ENCODE measurements around the gene PRR15.
"Not testable (repeated sequence)": the region's sequence is repeated elsewhere in the genome, so short reads cannot be mapped to it uniquely, and the experiment has no call there.

The PRR15 gene

GRCh38 chr7:29563590-29564495 is at the start of gene PRR15:
PRR15 (plus strand) TSS chr7:29563835; CDS start chr7:29566330, 2,495 bp downstream.
- no peak for DNase-seq (ENCODE audit: low read depth in 2 of 2, low spot score in 1 of 2)

- no peak for DNase-seq (ENCODE audit: low read depth in 2 of 2, low spot score in 1 of 2)
These were observed 47.1 kb upstream of the PRR15 start for GRCh38 chr7:29516491-29516890.

DNA sequence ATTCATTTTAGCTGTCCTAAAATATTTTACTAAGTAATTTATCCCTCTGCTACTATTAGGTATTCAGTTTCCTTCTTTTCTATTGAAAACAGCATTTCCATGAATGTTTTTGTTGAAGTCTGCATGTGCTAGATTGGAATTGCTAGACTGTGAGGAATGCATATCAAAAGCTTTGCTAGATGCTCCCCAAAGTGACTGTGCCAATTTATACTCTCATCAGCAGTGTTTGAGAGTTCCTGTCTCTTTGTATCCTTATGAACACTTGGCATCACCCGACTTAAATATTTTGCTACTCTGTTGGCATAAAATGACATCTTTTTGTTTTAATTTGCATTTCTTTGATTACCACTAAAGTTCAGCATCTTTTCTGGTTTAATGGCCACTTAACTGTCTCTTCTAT is 45.0 kb upstream of the PRR15 start:
- DNase-seq (ENCODE audit: low read depth in 2 of 2, low spot score in 1 of 2): no peak

- DNase-seq (ENCODE audit: low read depth in 2 of 2, low spot score in 1 of 2): no peak
These were observed 39.9 kb upstream of the PRR15 start for GRCh38 chr7:29523728-29524127.

DNA sequence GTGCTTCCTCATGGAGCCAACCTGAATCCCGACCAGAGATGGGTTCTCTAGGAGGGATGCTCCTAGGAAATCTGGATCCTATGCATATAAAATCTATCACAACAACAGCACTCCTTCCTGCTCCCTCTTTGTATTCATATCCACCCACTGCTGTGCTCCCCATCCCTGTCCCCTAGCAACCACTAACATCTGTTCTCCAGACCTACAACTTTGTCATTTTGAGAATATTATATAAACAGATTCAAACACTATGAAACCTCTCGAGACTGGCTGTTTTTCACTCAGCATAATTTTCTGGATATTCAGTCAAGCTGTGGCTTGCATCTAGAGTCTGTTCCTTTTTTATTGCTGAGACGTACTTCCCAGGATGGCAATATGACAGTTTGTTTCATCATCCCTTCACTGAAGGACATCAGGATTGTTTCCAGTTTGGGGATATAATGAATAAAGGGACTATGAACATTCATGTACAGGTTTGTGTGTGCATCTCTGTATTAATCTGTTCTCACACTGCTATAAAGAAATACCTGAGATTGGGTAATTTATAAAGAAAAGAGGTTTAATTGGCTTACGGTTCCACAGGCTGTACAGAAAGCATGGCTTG is 36.0 kb upstream of the PRR15 start:
- DNase-seq (ENCODE audit: low read depth in 2 of 2, low spot score in 1 of 2): no peak

- DNase-seq (ENCODE audit: low read depth in 2 of 2, low spot score in 1 of 2): not testable (repeated sequence)
These were observed 35.1 kb upstream of the PRR15 start for GRCh38 chr7:29528526-29528925.

DNA sequence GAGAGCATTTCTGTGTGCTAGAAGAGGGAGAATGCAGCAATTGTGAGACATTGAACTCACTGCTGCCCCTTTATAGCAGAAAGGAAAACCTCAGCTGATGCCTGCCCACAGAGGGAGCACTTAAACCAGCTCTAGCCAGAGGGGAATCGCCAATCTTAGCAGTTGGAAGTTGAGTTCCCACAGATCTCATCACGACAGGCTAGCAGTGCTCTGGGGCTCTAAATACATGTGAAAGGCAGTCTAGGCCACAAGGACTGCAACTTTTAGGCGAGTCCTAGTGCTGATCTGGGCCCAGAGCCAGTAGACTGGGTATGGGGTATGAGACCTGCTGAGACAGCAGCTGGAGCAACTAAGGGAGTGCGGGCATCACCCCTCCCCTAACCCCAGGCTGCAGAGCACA is 25.2 kb upstream of the PRR15 start:
- DNase-seq (ENCODE audit: low read depth in 2 of 2, low spot score in 1 of 2): no peak

- DNase-seq (ENCODE audit: low read depth in 2 of 2, low spot score in 1 of 2): no peak
These were observed 24.2 kb upstream of the PRR15 start for GRCh38 chr7:29539471-29539870.

- DNase-seq (ENCODE audit: low read depth in 2 of 2, low spot score in 1 of 2): no peak
These were observed 16.2 kb upstream of the PRR15 start for GRCh38 chr7:29547421-29547820.

DNA sequence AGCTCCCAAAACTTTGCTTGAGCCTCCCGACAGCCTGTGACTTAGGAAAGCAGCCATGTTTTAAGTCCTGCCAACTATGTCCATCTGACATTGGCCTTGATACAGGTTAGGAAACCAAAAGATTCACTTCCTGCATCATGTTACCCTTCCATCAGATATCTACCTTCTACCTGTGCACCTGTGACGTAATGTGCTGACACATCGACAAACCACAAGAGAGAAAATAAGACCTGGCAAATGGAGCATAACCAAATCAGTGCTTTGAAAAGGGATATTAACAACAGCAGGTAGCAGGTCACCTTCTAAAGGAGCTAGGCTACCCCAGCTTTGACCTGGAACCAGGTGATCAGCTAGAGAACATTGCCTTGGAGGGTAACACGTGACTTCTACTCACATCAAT is 14.8 kb upstream of the PRR15 start:
- DNase-seq (ENCODE audit: low read depth in 2 of 2, low spot score in 1 of 2): no peak

DNA sequence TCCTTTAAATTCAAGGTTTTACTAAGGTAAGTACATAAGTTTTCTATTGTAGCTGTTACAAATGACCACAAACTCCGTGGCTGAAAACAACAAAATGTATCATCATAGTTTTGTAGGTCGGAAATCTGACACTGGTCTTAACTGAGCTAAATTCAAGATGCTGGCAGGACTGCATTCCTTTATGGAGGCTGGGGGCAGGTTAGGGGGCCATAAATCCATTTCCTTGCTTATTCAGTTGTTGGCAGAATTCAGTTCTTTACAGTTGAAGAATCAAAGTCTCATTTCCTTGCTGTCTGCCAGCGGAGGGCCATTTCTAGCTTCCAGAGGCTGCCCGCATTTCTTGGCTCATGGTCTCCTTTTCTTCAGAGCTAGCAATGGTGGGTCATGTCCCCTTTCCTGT is 11.2 kb upstream of the PRR15 start:
- no peak for DNase-seq (ENCODE audit: low read depth in 2 of 2, low spot score in 1 of 2)

GRCh38 chr7:29555061-29555460 is 8.6 kb upstream of the PRR15 start:
- no peak for DNase-seq (ENCODE audit: low read depth in 2 of 2, low spot score in 1 of 2)

- DNase-seq (ENCODE audit: low read depth in 2 of 2, low spot score in 1 of 2): no peak
These were observed 7.0 kb upstream of the PRR15 start for GRCh38 chr7:29556405-29557195.

DNA sequence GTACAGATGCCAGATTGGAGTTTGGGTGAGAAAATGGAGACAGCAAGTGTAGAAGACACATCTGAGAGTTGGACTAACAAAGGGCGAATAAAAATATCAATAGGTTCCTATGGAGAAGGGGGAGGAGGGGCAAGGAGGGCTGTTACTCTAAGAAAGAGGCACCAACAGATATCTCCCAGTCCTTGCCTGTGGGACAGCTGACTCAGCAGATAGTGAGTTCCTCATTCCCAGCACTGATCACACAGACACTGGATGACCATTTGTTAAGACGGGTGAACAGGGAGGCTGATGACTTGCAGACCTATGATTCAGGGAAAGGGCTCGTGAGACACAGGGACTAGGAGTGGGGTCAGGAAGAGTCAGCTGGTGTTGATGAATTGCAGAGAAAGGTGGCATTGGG is 5.7 kb upstream of the PRR15 start:
- DNase-seq (ENCODE audit: low read depth in 2 of 2, low spot score in 1 of 2): no peak

DNA sequence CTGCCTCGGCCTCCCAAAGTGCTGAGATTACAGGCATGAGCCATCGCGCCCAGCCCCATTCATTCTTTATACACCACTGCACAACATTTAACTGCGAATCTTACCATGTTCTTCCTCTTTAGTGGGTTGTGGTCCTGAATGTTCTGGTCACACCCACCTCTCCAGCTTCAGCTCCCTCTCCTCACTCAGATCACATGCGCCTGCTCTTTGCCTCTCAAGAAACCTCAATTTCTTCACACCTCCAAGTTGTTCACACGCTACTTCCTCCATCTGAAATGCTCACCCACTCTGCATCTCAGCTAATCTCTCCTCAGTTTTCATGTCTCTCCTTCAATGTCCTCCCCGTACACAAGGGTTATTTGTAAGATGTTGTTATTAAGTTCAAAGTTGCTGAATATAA is 2.4 kb upstream of the PRR15 start:
- no peak for DNase-seq (ENCODE audit: low read depth in 2 of 2, low spot score in 1 of 2)

DNA sequence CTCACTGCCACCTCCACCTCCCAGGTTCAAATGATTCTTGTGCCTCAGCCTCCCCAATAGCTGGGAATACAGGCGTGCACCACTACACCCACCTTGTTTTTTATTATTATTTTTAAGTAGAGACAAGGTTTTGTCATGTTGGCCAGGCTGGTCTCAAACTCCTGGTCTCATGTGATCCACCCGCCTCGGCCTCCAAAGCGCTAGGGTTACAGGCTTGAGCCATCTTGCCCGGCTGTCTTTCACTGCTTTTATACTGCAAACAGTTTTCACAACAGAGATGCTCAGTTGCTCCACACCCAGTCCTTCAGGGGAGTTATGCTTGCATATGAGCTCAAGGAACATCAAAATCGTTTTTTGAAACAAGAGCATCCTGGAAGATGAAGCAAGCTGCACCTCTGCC is 1.3 kb upstream of the PRR15 start:
- no peak for DNase-seq (ENCODE audit: low read depth in 2 of 2, low spot score in 1 of 2)

- no peak for DNase-seq (ENCODE audit: low read depth in 2 of 2, low spot score in 1 of 2)
These were observed 1.0 kb downstream of the PRR15 start for GRCh38 chr7:29564496-29565223.

DNA sequence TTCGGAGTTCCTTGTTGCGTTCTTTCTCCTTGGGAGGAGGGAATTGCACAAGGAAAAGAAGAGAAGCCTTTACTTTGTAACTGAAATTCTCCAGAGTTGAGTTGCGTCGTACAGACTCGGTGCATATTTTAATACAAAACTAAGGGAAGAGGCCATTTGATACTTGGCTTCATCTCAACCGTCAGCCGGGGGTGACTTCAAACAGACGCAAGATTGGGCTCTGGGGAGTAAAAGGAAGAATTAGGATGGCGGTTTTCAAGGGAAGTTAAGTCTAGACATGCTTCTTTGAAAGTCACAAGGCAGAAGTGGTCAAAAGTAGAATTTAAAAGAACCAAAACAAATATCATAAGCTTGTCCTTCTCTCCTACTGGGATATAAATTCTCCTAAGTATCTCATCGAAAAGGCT is 1.6 kb downstream of the PRR15 start:
- no peak for DNase-seq (ENCODE audit: low read depth in 2 of 2, low spot score in 1 of 2)

GRCh38 chr7:29565634-29565981 is 2.0 kb downstream of the PRR15 start:
- no peak for DNase-seq (ENCODE audit: low read depth in 2 of 2, low spot score in 1 of 2)

GRCh38 chr7:29565982-29566746 is 2.5 kb downstream of the PRR15 start:
- no peak for DNase-seq (ENCODE audit: low read depth in 2 of 2, low spot score in 1 of 2)

DNA sequence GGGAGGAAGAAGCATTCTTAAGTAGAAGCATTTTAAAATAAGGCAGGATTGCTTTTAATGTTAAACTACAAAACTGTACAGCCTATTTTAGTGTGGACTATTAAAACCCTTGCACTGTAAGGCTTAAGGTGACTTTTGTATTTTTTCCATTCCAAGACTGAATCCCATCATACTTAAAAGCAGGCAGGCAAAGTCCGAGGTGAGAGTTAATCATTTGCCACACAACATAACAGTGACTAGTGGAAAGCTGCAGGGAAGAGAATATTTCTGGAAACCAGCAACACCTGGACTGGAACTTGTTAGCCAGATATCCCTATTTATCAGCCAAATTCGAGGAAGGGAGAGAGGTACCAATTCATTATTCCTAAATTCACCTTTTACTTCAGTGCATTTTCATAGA is 3.5 kb downstream of the PRR15 start:
- no peak for DNase-seq (ENCODE audit: low read depth in 2 of 2, low spot score in 1 of 2)
